NCI-H345 (cell line): ENCODE results near the gene SLC29A1.

Source experiments
- DNase-seq: peaks from one replicate; lab custom pipeline; 2025; lab: John Stamatoyannopoulos, UW

Gene SLC29A1

GRCh38 chr6:44268095-44268628 is 44.8 kb downstream of the SLC29A1 start:
- DNase-seq = peak; percentile 64

- no peak for DNase-seq
These were observed 46.0 kb downstream of the SLC29A1 start for GRCh38 chr6:44269178-44269920.

DNA sequence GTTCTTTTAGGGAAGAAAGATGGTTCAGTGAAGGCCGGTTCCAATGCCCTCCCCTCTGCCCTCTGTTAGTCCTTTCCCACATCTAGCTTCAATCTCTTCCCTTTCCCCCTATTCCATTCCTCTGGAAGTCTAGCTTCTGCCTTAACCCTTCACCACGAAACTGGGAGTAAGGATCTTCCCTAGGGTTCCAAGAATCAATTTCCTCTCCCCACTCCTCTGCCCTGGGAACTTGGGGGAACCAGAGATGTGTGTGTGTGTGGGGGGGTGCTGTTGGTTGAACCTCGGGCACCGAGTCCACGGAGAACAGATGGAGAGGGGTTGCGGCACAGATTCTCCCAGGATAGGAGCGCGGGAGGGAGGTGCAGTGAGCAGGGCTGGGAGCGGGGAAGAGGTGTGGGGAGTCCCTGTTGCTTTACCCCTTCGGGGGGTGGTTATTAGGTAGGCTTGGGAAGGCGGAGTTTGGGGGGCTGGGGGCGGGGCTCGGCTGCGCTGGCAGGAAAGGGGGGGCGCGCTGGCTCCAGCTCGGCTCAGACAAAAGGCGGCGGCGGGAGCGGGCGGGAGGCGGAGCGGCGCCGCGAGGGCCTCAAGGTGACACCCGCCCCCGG is 46.6 kb downstream of the SLC29A1 start, which contains the start of gene TMEM151B:
Gene TMEM151B, plus strand, starts transcription at position 530 of the 605 bp plus-strand sequence. CDS start 293 bp downstream, outside the sequence.
- DNase-seq = peak; percentile 37

DNA sequence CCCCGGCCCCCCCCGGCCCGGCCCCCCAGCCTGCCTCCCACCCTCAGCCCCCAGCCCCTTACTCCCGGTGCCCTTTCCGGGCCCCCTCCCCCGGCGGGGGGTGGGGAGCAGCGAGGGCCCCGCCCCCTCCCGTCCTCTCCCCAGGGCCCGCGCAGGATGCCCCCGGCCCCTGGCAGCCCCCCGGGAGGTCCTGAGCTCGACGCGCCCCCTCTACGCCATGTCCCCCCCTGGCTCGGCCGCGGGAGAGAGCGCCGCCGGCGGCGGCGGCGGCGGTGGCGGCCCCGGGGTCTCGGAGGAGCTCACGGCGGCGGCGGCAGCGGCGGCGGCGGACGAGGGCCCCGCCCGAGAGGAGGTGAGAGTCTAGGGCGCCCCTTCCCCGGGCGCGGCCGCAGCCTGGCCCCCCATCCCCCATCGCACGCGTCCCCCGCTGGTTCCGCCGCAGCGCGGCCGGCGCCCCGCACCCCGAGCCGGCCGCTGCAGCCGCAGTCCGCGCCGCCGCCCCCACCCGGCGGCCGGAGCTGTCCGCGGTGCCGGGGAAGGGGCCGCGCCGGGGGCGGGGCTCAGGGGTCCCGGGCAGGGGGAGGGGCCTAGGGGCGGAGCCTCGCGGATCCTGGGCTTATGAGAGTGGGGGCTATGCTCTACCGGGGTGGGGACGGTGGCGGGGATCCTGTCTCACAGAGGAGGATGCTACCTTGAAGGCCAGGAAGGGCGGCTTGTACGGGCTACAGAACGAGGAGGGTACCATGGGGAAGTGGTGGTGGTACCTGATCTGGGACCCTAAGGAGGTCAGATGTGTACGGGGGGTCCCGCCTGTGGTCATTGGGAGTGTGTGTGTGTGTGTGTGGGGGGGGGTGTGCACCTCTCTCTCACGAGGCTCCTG is 47.4 kb downstream of the SLC29A1 start:
- peak; percentile 43 for DNase-seq

DNA sequence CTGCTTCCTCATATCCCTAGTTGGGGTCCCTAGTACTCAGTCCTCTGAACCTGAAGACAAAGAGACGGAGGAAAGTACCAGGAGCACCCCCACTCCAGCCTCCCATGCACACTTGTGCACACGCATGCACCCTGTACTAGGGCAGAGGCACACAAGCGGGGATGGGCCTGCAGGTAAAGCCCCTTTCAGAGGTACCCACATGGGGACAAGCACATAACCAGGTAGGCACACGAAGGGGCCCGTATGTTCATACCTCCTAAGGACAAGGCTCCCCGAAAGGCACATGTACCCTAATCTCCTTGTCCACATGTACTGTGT is 48.0 kb downstream of the SLC29A1 start:
- DNase-seq = no peak

DNA sequence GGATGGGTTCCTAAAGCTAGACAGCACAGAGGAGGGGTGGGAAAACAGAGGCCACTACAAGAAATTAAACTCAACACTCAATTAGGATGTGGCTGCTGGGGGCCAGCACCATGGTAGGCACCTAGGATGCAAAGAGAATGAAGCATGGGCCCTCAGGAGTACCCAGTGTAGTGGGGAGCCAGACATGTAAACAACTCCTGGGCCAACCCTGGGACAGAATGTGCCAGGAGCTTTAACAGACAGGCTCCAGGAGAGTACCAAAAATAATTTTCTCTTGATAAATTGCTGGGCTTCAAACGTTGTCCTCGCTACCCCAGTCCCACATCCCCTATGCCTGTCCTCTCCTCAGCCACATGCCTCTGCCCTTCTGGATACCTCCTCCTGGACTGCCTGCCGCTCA is 48.5 kb downstream of the SLC29A1 start:
- no peak for DNase-seq

DNA sequence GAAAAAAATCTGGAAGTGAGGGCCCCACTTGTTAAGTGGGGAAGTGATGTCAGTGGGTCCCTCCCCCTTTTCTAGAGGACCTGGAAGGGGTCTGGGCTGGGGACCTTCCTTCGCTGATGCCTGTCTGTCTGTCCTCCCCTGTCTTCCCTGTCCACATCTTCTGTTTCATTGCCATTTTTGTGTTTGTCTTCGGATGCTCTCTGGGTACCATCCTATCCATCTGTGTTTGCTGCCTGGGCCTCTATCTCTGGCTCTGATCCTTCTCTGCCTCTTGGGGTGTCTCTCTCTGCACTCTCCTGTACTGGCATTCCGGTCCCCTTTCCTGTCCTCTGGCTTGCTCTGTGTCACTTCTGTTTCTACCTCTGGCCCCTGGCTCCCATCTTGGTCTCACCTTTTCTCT is 49.1 kb downstream of the SLC29A1 start:
- DNase-seq = no peak

- no peak for DNase-seq
These were observed 49.7 kb downstream of the SLC29A1 start for GRCh38 chr6:44272999-44273566.

GRCh38 chr6:44273617-44274016 is 50.2 kb downstream of the SLC29A1 start:
- no peak for DNase-seq

DNA sequence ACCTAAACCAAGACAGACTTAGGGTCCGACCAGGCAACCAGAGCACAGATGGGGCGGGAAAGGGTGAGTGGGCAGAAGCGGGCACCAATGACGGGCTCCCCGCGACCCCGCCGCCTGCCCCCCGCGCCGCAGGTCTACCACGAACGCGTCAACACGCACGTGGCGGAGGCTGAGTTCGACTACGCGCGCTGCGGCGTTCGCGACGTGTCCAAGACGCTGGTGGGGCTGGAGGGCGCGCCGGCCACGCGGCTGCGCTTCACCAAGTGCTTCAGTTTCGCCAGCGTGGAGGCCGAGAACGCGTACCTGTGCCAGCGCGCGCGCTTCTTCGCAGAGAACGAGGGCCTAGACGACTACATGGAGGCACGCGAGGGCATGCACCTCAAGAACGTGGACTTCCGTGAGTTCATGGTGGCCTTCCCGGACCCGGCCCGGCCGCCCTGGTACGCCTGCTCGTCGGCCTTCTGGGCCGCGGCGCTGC is 51.9 kb downstream of the SLC29A1 start:
- DNase-seq = no peak

GRCh38 chr6:44275749-44276648 is 52.6 kb downstream of the SLC29A1 start:
- DNase-seq = no peak

GRCh38 chr6:44276667-44277640 is 53.6 kb downstream of the SLC29A1 start:
- no peak for DNase-seq

- no peak for DNase-seq
These were observed 54.4 kb downstream of the SLC29A1 start for GRCh38 chr6:44277763-44278162.

DNA sequence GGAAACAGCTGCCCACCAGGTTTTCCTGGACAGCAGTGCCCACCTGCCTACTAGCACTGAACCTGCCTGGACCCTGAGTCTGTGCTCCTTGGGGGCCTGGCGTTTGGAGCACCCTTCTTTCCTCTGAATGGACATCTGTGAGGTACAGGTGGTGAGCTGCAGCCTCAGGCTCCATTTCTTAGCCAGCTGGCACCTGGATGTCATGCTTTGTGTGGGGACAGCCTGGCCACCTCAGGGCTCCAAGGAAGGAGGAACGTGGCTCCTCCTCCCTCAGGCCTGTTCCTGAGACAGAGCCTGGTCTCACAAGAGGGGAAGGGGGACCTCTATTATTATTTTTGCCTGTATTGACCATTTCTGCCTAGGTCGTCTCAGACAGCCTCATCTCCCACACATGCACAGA is 54.9 kb downstream of the SLC29A1 start:
- no peak for DNase-seq

DNA sequence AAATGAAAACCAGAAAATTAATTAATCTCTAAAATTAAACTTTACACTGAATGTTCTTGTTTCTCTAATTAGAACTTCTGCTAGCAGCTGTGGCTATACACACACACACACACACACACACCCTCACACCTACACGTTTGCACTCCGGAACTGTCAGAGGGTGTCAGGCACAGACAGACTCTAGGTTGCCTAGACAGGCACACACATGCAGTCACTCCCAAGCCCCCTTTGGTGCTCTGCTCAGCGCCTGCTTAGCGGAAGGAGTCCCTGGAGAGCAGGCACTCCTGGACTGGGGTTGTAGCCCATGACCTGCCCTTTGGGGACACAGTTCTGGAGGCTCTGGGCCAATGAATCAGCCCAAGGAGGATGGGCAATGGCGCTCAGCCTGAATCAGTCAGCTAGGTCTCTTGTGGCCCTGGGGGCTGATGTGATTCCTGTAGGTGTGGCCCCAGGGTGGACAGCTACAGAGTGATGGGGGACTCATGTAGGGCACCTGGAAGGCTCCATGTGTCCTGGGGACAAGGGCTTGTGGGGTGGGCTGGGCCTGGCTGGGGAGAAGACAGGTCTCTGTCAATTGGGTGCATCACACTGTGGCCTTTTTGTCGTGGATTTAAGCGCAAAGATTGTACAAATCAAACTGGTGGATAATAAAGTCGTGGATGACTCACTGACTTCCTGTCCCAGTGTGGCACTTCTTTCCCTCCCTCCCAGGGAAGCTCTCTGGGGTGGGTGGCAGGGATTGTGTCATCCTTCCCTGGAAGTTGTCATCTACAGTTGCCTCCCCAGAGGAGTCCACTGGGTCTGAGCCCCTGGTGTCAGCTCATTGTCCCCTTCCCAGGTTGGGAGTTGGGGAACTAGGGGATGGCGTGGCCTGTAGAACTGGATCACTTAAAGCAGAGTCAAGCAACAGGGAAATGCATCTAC is 55.6 kb downstream of the SLC29A1 start:
- no peak for DNase-seq
